HepG2 (cell line): ENCODE measurements around the gene ELP6. TPM values are rescaled to one million over a fixed set of nuclear protein-coding genes. Genes with fewer than 3 reads are reported as not detected.

Source experiments
- AHR ChIP-seq: IDR thresholded peaks from 2 replicates; pipeline ENCODE4 v1.6.1; 2018; ENCODE audit warnings: missing genetic modification reagents, missing compliant biosample characterization
- ARNT ChIP-seq: fragments of 450-650 bp; IDR thresholded peaks from 2 replicates; pipeline ENCODE4 v1.6.1; 2017
- FOXA1 ChIP-seq, 2 experiments: fragments of 450-650 bp in 1 of 2; sonication (generic) in 1 of 2; formaldehyde crosslinking in 1 of 2; IDR thresholded peaks; 2 replicates each; pipeline versions ENCODE4 v1.4.0 to v1.6.1; 2016 to 2020; ENCODE audit warnings: missing genetic modification reagents in 1 of 2
- FOXC1 ChIP-seq: sonication (generic); formaldehyde crosslinking; IDR thresholded peaks from 2 replicates; pipeline ENCODE4 v1.8.0; 2022; ENCODE audit warnings: mild to moderate bottlenecking, missing genetic modification reagents, borderline replicate concordance
- HDAC2 ChIP-seq: sonication (generic); formaldehyde crosslinking; IDR thresholded peaks from 2 replicates; pipeline ENCODE4 v1.4.0; 2020; ENCODE audit warnings: missing genetic modification reagents
- HNRNPL ChIP-seq: fragments of 200-400 bp; formaldehyde crosslinking; IDR thresholded peaks from 2 replicates; pipeline ENCODE4 v1.6.1; 2017; ENCODE audit warnings: mild to moderate bottlenecking, low read depth, low read length
- ISX ChIP-seq: sonication (generic); formaldehyde crosslinking; conservative IDR thresholded peaks from 2 replicates; pipeline ENCODE4 v1.5.0; 2020; ENCODE audit warnings: missing genetic modification reagents
- SNAPC2 ChIP-seq: sonication (generic); formaldehyde crosslinking; IDR thresholded peaks from 2 replicates; pipeline ENCODE4 v1.8.1; 2022; ENCODE audit warnings: mild to moderate bottlenecking, missing genetic modification reagents
- ZNF383 ChIP-seq: sonication (generic); formaldehyde crosslinking; IDR thresholded peaks from 2 replicates; pipeline ENCODE4 v1.4.0; 2020; ENCODE audit warnings: missing genetic modification reagents, mild to moderate bottlenecking, borderline replicate concordance
- ZNF607 ChIP-seq: sonication (generic); formaldehyde crosslinking; IDR thresholded peaks from 2 replicates; pipeline ENCODE4 v1.5.1; 2020; ENCODE audit warnings: missing genetic modification reagents, mild to moderate bottlenecking, borderline replicate concordance
- polyA plus RNA-seq, 8 experiments: library from polyadenylated mRNA; depleted of rRNA in 3 of 8; stranded (reverse) in 7 of 8; unstranded in 1 of 8; fragments of >200 nt; fragmentation: Illumina TruSeq in 4 of 8; extraction: Trizol in 4 of 8; gene quantifications; 2 replicates each; pipeline versions ENCODE4 v1.2.1 to v1.2.3, GENCODE V29; 2011 to 2016; ENCODE audit warnings: low read depth in 4 of 8, missing spikeins in 1 of 8, mixed read lengths in 1 of 8; ENCODE audit not compliant: insufficient read depth in 1 of 8
- total RNA-seq, 5 experiments: library from RNA; depleted of rRNA; stranded (reverse); fragments of >200 nt; fragmentation: Illumina TruSeq; extraction: Trizol; gene quantifications; 2 replicates each; pipeline ENCODE4 v1.2.3, GENCODE V29; 2016; ENCODE audit warnings: low read depth in 1 of 5
- TF ChIP-seq, protein P1 (sequence below): sonication (generic); formaldehyde crosslinking; IDR thresholded peaks from 2 replicates; pipeline ENCODE4 v1.4.0; 2020; ENCODE audit warnings: mild to moderate bottlenecking, missing genetic modification reagents
- TF ChIP-seq, protein P2 (sequence below): sonication (generic); formaldehyde crosslinking; IDR thresholded peaks from 2 replicates; pipeline ENCODE4 v1.8.1; 2023; ENCODE audit warnings: mild to moderate bottlenecking, missing genetic modification reagents, borderline replicate concordance
- TF ChIP-seq, protein P3 (sequence below): sonication (generic); formaldehyde crosslinking; IDR thresholded peaks from 2 replicates; pipeline ENCODE4 v1.4.0; 2020; ENCODE audit warnings: missing genetic modification reagents
- TF ChIP-seq, protein P4 (sequence below): sonication (generic); formaldehyde crosslinking; IDR thresholded peaks from 2 replicates; pipeline ENCODE4 v1.4.0; 2020; ENCODE audit warnings: missing genetic modification reagents, low read depth, mild to moderate bottlenecking, borderline replicate concordance
- TF ChIP-seq, protein P5 (sequence below): sonication (generic); formaldehyde crosslinking; IDR thresholded peaks from 2 replicates; pipeline ENCODE4; 2020; ENCODE audit warnings: missing genetic modification reagents, mild to moderate bottlenecking, borderline replicate concordance
- TF ChIP-seq, protein P6 (sequence below): IDR thresholded peaks from 2 replicates; pipeline ENCODE4 v1.6.1; 2018; ENCODE audit warnings: missing genetic modification reagents
- TF ChIP-seq, protein P7 (sequence below): sonication (generic); formaldehyde crosslinking; IDR thresholded peaks from 2 replicates; pipeline ENCODE4 v1.4.0; 2020; ENCODE audit warnings: mild to moderate bottlenecking, missing genetic modification reagents, borderline replicate concordance

The ELP6 gene
- total and polyA plus RNA-seq, 2 of the 13 experiments (the other 11 are each of a cell fraction or from before 2014, with no cell fraction given), result 45.0 to 49.3 TPM

DNA sequence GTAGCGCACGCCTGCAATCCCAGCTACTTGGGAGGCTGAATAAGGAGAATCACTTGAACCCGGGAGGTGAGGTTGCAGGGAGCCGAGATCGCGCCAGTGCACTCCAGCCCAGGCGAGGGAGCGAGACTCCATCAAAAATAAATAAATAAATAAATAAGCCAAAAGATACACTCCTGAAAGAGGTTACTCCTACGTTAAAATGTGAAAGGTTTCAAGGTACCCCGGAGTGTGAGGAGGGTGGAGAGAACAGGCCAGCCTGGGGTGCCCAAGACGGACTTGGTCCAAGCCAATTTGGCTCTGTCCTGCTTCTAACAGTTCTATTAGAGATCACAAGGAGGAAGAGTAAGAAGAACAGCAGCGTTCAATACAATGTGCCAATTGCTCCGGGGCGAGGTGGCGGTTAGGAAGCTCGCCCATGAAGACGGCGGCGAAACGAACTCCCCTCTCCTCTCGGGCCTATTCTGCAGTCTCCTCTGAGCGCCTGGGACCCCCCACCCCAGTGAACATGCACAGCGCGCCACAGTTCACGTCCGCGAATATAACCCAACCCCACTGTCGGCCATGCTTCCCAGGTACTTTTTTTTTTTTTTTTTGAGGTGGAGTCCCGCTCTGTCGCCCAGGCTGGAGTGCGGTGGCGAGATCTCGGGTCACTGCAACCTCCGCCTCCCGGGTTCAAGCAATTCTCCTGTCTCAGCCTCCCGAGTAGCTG, 942 bp downstream of the ELP6 start (continued):
- TF ChIP-seq, protein P1, sequence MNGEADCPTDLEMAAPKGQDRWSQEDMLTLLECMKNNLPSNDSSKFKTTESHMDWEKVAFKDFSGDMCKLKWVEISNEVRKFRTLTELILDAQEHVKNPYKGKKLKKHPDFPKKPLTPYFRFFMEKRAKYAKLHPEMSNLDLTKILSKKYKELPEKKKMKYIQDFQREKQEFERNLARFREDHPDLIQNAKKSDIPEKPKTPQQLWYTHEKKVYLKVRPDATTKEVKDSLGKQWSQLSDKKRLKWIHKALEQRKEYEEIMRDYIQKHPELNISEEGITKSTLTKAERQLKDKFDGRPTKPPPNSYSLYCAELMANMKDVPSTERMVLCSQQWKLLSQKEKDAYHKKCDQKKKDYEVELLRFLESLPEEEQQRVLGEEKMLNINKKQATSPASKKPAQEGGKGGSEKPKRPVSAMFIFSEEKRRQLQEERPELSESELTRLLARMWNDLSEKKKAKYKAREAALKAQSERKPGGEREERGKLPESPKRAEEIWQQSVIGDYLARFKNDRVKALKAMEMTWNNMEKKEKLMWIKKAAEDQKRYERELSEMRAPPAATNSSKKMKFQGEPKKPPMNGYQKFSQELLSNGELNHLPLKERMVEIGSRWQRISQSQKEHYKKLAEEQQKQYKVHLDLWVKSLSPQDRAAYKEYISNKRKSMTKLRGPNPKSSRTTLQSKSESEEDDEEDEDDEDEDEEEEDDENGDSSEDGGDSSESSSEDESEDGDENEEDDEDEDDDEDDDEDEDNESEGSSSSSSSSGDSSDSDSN, result no peak
- TF ChIP-seq HNRNPL, result no peak
- TF ChIP-seq, protein P2, sequence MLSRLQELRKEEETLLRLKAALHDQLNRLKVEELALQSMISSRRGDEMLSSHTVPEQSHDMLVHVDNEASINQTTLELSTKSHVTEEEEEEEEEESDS, result no peak
- no peak for TF ChIP-seq SNAPC2
- TF ChIP-seq, protein P3, sequence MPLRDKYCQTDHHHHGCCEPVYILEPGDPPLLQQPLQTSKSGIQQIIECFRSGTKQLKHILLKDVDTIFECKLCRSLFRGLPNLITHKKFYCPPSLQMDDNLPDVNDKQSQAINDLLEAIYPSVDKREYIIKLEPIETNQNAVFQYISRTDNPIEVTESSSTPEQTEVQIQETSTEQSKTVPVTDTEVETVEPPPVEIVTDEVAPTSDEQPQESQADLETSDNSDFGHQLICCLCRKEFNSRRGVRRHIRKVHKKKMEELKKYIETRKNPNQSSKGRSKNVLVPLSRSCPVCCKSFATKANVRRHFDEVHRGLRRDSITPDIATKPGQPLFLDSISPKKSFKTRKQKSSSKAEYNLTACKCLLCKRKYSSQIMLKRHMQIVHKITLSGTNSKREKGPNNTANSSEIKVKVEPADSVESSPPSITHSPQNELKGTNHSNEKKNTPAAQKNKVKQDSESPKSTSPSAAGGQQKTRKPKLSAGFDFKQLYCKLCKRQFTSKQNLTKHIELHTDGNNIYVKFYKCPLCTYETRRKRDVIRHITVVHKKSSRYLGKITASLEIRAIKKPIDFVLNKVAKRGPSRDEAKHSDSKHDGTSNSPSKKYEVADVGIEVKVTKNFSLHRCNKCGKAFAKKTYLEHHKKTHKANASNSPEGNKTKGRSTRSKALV (CRISPR knock-in tag), result no peak
- TF ChIP-seq, protein P4, sequence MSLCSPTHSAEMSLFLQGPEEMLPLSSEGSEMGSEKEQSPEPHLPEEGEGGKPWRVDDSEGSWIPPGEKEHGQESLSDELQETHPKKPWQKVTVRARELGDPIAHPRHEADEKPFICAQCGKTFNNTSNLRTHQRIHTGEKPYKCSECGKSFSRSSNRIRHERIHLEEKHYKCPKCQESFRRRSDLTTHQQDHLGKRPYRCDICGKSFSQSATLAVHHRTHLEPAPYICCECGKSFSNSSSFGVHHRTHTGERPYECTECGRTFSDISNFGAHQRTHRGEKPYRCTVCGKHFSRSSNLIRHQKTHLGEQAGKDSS (CRISPR knock-in tag), result no peak
- no peak for TF ChIP-seq ISX (CRISPR knock-in tag)
- TF ChIP-seq ZNF607 (CRISPR knock-in tag), result no peak
- TF ChIP-seq, protein P5, sequence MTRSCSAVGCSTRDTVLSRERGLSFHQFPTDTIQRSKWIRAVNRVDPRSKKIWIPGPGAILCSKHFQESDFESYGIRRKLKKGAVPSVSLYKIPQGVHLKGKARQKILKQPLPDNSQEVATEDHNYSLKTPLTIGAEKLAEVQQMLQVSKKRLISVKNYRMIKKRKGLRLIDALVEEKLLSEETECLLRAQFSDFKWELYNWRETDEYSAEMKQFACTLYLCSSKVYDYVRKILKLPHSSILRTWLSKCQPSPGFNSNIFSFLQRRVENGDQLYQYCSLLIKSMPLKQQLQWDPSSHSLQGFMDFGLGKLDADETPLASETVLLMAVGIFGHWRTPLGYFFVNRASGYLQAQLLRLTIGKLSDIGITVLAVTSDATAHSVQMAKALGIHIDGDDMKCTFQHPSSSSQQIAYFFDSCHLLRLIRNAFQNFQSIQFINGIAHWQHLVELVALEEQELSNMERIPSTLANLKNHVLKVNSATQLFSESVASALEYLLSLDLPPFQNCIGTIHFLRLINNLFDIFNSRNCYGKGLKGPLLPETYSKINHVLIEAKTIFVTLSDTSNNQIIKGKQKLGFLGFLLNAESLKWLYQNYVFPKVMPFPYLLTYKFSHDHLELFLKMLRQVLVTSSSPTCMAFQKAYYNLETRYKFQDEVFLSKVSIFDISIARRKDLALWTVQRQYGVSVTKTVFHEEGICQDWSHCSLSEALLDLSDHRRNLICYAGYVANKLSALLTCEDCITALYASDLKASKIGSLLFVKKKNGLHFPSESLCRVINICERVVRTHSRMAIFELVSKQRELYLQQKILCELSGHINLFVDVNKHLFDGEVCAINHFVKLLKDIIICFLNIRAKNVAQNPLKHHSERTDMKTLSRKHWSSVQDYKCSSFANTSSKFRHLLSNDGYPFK (CRISPR knock-in tag), result no peak
- no peak for TF ChIP-seq AHR (CRISPR knock-in tag)
- TF ChIP-seq, protein P6, sequence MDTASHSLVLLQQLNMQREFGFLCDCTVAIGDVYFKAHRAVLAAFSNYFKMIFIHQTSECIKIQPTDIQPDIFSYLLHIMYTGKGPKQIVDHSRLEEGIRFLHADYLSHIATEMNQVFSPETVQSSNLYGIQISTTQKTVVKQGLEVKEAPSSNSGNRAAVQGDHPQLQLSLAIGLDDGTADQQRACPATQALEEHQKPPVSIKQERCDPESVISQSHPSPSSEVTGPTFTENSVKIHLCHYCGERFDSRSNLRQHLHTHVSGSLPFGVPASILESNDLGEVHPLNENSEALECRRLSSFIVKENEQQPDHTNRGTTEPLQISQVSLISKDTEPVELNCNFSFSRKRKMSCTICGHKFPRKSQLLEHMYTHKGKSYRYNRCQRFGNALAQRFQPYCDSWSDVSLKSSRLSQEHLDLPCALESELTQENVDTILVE, result no peak
- no peak for TF ChIP-seq ARNT
- TF ChIP-seq FOXA1 (IDR thresholded peaks at IDR 0.05), result no peak
- TF ChIP-seq FOXA1 (CRISPR knock-in tag; IDR thresholded peaks at IDR 0.05), result no peak
- TF ChIP-seq HDAC2 (CRISPR knock-in tag), result no peak
- TF ChIP-seq ZNF383 (CRISPR knock-in tag), result 0 out of 2 replicates have a peak, but pooled peaks have one; percentile 26
- TF ChIP-seq, protein P7, sequence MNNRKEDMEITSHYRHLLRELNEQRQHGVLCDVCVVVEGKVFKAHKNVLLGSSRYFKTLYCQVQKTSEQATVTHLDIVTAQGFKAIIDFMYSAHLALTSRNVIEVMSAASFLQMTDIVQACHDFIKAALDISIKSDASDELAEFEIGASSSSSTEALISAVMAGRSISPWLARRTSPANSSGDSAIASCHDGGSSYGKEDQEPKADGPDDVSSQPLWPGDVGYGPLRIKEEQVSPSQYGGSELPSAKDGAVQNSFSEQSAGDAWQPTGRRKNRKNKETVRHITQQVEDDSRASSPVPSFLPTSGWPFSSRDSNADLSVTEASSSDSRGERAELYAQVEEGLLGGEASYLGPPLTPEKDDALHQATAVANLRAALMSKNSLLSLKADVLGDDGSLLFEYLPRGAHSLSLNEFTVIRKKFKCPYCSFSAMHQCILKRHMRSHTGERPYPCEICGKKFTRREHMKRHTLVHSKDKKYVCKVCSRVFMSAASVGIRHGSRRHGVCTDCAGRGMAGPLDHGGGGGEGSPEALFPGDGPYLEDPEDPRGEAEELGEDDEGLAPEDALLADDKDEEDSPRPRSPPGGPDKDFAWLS (CRISPR knock-in tag), result no peak
- 0 out of 2 replicates have a peak, but pooled peaks have one; percentile 14 for TF ChIP-seq FOXC1 (CRISPR knock-in tag)
